Astrocyte of the spinal cord (primary cell): Measurements from ENCODE around the gene REEP5.

Experiments used
- DNase-seq: peaks from one replicate; pipeline ENCODE4 v3.0.0; 2011; ENCODE audit warnings: low read depth, low spot score
- H3K4me3 ChIP-seq: 2 replicates; pipeline ENCODE4 v1.5.1; 2011; ENCODE audit warnings: low read depth, mild to moderate bottlenecking, low read length, moderate library complexity
- in situ Hi-C: cut with HindIII; loops from 2 replicates; pipeline ENCODE4 v1.10.0; 2017; ENCODE audit warnings: low sequenced_read_pairs
- TF ChIP-seq, protein P1 (sequence below): IDR thresholded peaks from 2 replicates; pipeline ENCODE4 v1.5.1; 2012; ENCODE audit warnings: low read depth, mild to moderate bottlenecking, low read length, inconsistent platforms

REEP5 gene

DNA sequence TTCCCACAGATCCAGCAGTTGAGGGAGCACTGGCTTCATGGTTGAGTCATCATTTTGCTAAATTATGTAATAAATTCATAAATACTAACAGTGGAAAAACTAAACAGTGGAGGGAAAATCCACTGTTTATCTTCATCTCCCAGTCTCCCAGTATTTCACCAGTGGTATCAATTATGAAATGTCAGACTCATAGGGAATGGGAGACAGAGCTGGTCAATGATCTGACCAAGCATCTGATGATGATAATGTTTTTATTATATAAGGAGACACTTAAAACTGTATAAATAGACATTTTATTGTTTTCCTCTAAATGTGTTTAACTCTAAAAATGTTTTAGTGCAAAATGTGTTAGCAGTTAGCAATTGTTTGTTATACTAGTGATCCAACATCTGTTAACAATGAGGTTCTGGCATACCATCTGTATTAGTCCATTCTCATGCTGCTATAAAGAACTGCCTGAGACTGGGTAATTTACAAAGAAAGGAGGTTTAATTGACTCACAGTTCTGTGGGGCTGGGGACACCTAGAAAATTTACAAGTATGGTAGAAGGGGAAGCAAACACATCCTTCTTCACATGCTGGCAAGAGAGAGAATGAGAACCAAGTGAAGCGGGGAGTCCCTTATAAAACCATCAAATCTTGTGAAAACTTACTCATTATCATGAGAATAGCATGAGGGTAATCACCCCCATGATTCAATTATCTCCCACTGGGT lies 11.8 kb upstream of the REEP5 start:
- H3K4me3 ChIP-seq: no peak overlapping the region
- in situ Hi-C loops: no loop called here
- TF ChIP-seq, protein P1, sequence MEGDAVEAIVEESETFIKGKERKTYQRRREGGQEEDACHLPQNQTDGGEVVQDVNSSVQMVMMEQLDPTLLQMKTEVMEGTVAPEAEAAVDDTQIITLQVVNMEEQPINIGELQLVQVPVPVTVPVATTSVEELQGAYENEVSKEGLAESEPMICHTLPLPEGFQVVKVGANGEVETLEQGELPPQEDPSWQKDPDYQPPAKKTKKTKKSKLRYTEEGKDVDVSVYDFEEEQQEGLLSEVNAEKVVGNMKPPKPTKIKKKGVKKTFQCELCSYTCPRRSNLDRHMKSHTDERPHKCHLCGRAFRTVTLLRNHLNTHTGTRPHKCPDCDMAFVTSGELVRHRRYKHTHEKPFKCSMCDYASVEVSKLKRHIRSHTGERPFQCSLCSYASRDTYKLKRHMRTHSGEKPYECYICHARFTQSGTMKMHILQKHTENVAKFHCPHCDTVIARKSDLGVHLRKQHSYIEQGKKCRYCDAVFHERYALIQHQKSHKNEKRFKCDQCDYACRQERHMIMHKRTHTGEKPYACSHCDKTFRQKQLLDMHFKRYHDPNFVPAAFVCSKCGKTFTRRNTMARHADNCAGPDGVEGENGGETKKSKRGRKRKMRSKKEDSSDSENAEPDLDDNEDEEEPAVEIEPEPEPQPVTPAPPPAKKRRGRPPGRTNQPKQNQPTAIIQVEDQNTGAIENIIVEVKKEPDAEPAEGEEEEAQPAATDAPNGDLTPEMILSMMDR: no peak
- DNase-seq: peak; percentile 58

DNA sequence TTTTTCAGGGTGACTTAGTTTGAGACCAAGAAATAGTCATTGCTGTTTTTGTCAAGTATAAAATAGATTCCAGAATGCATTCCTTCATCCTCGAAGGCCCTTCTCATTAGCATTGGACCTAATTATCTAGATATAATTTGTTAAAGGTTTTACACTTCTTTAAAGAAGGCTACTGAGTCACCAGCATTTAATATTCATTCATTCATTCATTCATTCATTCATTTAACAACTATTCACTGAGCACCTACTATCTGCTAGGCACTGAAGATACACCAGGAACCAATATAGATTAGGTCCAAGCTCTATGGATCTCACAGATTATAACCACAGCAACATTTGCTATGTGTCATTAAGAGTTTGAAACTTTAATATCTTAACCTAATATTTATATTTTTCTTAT lies 11.1 kb upstream of the REEP5 start:
- TF ChIP-seq, protein P1: no peak
- no peak overlapping the region for H3K4me3 ChIP-seq
- no peak for DNase-seq
- in situ Hi-C loops: no loop called here

DNA sequence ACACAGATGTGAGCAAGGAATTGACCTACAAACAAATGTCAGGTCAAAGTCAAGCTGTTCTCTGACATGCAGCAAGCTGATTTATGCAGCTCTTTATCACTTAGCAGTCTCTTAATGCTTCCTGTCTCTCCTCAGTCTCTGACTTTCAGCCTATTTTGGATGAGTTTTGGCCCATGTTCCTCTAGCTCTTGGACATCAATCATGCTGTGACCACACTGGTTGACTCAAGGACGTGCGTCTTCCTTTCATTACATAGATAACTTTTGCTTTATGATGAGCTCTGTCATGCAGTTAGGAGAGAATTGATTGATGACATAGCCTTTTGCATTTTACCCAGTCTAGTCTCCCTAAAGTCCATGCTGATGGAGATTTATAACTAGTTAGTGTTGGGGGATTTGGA lies 9.4 kb upstream of the REEP5 start:
- in situ Hi-C loops: no loop called here
- DNase-seq: no peak
- no peak overlapping the region for H3K4me3 ChIP-seq
- TF ChIP-seq, protein P1: no peak

DNA sequence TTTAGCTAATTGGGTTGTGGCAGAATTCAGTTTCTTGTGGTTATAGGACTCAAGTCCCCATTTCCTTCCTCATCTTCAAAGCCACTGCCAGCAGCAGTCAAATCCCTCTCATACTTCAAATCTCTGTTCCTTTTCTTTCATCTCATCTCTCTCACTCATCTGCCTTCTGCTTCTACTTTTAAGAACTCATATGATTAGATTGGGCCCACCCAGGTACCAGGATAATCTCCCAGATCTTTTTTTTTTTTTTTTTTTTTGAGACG lies 8.0 kb upstream of the REEP5 start:
- H3K4me3 ChIP-seq: no peak overlapping the region
- DNase-seq: no peak
- in situ Hi-C loops: no loop called here
- TF ChIP-seq, protein P1: no peak

DNA sequence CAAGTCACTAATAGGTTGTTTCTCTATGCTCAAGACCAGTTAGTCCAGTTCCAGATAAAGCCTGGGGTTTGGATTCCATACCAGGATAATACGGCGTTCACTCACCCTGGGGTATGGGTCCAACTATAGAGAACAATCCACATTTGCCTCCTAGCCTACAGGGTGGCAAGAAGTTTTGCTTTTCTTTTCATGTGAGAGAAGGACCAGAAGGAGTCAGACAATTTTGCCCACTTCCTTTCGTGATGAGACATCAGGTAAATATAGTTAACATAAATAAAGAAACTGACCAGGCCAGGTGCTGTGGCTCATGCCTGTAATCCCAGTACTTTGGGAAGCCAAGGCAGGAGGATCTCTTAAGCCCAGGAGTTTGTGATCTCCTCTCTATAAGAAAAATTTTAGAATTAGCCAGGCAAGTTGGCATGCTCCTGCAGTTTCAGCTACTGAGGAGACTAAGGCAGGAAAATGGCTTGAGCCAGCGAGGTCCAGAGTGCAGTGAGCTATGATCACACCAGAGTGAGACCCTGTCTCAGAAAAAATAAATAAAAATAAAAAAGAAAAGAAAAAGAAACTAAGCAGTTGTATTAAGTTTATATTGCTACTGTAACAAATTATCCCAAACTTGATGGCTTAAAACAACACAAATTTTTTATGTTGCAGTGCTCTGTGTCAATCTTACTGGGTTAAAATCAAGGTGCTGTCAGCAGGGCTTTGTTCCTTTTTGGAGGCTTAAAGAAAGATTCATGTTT lies 7.5 kb upstream of the REEP5 start:
- in situ Hi-C loops: no loop called here
- TF ChIP-seq, protein P1: no peak
- no peak overlapping the region for H3K4me3 ChIP-seq
- no peak for DNase-seq

DNA sequence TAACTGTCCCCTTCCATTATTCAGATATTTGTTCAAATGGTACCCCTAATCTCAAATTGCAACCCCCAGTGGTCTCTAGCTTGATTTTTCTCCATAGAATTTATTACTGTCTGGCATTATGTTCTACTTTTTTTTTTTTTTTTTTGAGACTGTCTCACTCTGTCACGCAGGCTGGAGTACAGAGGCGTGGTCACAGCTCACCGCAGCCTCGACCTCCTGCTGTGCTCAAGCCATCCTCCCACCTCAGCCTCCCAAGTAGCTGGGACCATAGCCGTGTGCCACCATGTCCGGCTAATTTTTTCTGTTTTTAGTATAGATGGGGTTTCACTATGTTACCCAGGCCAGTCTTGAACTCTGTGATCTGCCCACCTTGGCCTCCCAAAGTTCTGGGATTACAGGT lies 2.0 kb upstream of the REEP5 start:
- H3K4me3 ChIP-seq: no peak overlapping the region
- in situ Hi-C loops: no loop called here
- TF ChIP-seq, protein P1: no peak
- DNase-seq: no peak
